HepG2 (cell line): ENCODE results near the gene GDF7. TPM values are rescaled to one million over a fixed set of nuclear protein-coding genes. Genes with fewer than 3 reads are reported as not detected.

Source experiments
- AHR ChIP-seq: IDR thresholded peaks from 2 replicates; pipeline ENCODE4 v1.6.1; 2018; ENCODE audit warnings: missing genetic modification reagents, missing compliant biosample characterization
- CEBPB ChIP-seq: IDR thresholded peaks from 2 replicates; pipeline ENCODE4 v1.6.1; 2011; ENCODE audit warnings: low read depth, low read length, improper control_type of control experiment, borderline replicate concordance
- CEBPG ChIP-seq: IDR thresholded peaks from 2 replicates; pipeline ENCODE4 v1.6.1; 2016
- CREBL2 ChIP-seq: sonication (generic); formaldehyde crosslinking; IDR thresholded peaks from 2 replicates; pipeline ENCODE4 v1.8.1; 2023; ENCODE audit warnings: missing genetic modification reagents, mild to moderate bottlenecking, borderline replicate concordance
- HHEX ChIP-seq: IDR thresholded peaks from 2 replicates; pipeline ENCODE4 v1.6.1; 2016; ENCODE audit warnings: control low read depth
- ISL2 ChIP-seq: sonication (generic); formaldehyde crosslinking; IDR thresholded peaks from 2 replicates; pipeline ENCODE4 v1.5.0; 2020; ENCODE audit warnings: missing genetic modification reagents
- ISX ChIP-seq: sonication (generic); formaldehyde crosslinking; conservative IDR thresholded peaks from 2 replicates; pipeline ENCODE4 v1.5.0; 2020; ENCODE audit warnings: missing genetic modification reagents
- MAZ ChIP-seq, 2 experiments: sonication (generic) in 1 of 2; formaldehyde crosslinking in 1 of 2; IDR thresholded peaks; 2 replicates each; pipeline versions ENCODE4 v1.5.0 to v1.6.1; 2012 to 2020; ENCODE audit warnings: low read depth in 2 of 2, mild to moderate bottlenecking in 2 of 2, borderline replicate concordance in 1 of 2, improper control_type of control experiment in 1 of 2, low read length in 1 of 2, missing genetic modification reagents in 1 of 2, moderate library complexity in 1 of 2
- NFYC ChIP-seq: IDR thresholded peaks from 2 replicates; pipeline ENCODE4 v1.6.1; 2016; ENCODE audit warnings: missing genetic modification reagents, missing compliant biosample characterization
- SPEN ChIP-seq: sonication (generic); formaldehyde crosslinking; IDR thresholded peaks from 2 replicates; pipeline ENCODE4 v1.5.1; 2020; ENCODE audit warnings: low read depth, mild to moderate bottlenecking, missing genetic modification reagents
- TGIF2 ChIP-seq: IDR thresholded peaks from 2 replicates; pipeline ENCODE4 v1.6.1; 2016; ENCODE audit warnings: control low read depth, missing compliant biosample characterization
- ZBTB46 ChIP-seq: sonication (generic); formaldehyde crosslinking; IDR thresholded peaks from 2 replicates; pipeline ENCODE4 v1.4.0; 2020; ENCODE audit warnings: mild to moderate bottlenecking, missing genetic modification reagents, borderline replicate concordance
- ZMYM2 ChIP-seq: sonication (generic); formaldehyde crosslinking; IDR thresholded peaks from 2 replicates; pipeline ENCODE4 v1.8.0; 2022; ENCODE audit warnings: mild to moderate bottlenecking, missing genetic modification reagents
- ZNF430 ChIP-seq: sonication (generic); formaldehyde crosslinking; IDR thresholded peaks from 2 replicates; pipeline ENCODE4 v1.9.0; 2021; ENCODE audit warnings: mild to moderate bottlenecking, missing genetic modification reagents
- ZNF543 ChIP-seq: sonication (generic); formaldehyde crosslinking; IDR thresholded peaks from 2 replicates; pipeline ENCODE4 v1.4.0; 2020; ENCODE audit warnings: mild to moderate bottlenecking, missing genetic modification reagents
- ZNF619 ChIP-seq: sonication (generic); formaldehyde crosslinking; IDR thresholded peaks from 2 replicates; pipeline ENCODE4 v1.4.0; 2020; ENCODE audit warnings: mild to moderate bottlenecking, missing genetic modification reagents
- ZNF691 ChIP-seq: sonication (generic); formaldehyde crosslinking; IDR thresholded peaks from 2 replicates; pipeline ENCODE4 v1.4.0; 2020; ENCODE audit warnings: missing genetic modification reagents, low read depth, mild to moderate bottlenecking, borderline replicate concordance
- ZNF792 ChIP-seq: IDR thresholded peaks from 2 replicates; pipeline ENCODE4 v1.6.1; 2016
- polyA plus RNA-seq, 8 experiments: library from polyadenylated mRNA; depleted of rRNA in 3 of 8; stranded (reverse) in 7 of 8; unstranded in 1 of 8; fragments of >200 nt; fragmentation: Illumina TruSeq in 4 of 8; extraction: Trizol in 4 of 8; gene quantifications; 2 replicates each; pipeline versions ENCODE4 v1.2.1 to v1.2.3, GENCODE V29; 2011 to 2016; ENCODE audit warnings: low read depth in 4 of 8, missing spikeins in 1 of 8, mixed read lengths in 1 of 8; ENCODE audit not compliant: insufficient read depth in 1 of 8
- total RNA-seq, 5 experiments: library from RNA; depleted of rRNA; stranded (reverse); fragments of >200 nt; fragmentation: Illumina TruSeq; extraction: Trizol; gene quantifications; 2 replicates each; pipeline ENCODE4 v1.2.3, GENCODE V29; 2016; ENCODE audit warnings: low read depth in 1 of 5
- TF ChIP-seq, protein P1 (sequence below): IDR thresholded peaks from 2 replicates; pipeline ENCODE4 v1.6.1; 2018; ENCODE audit warnings: missing genetic modification reagents, mild to moderate bottlenecking, missing compliant biosample characterization
- TF ChIP-seq, protein P2 (sequence below): sonication (generic); formaldehyde crosslinking; IDR thresholded peaks from 2 replicates; pipeline ENCODE4 v1.4.0; 2020; ENCODE audit warnings: mild to moderate bottlenecking, missing genetic modification reagents
- TF ChIP-seq, protein P3 (sequence below): sonication (generic); formaldehyde crosslinking; IDR thresholded peaks from 2 replicates; pipeline ENCODE4 v1.8.1; 2022; ENCODE audit warnings: mild to moderate bottlenecking, missing genetic modification reagents

Gene GDF7
- total and polyA plus RNA-seq, 2 of the 13 experiments (the other 11 are each of a cell fraction or from before 2014, with no cell fraction given) = 1.6 to 15.0 TPM

DNA sequence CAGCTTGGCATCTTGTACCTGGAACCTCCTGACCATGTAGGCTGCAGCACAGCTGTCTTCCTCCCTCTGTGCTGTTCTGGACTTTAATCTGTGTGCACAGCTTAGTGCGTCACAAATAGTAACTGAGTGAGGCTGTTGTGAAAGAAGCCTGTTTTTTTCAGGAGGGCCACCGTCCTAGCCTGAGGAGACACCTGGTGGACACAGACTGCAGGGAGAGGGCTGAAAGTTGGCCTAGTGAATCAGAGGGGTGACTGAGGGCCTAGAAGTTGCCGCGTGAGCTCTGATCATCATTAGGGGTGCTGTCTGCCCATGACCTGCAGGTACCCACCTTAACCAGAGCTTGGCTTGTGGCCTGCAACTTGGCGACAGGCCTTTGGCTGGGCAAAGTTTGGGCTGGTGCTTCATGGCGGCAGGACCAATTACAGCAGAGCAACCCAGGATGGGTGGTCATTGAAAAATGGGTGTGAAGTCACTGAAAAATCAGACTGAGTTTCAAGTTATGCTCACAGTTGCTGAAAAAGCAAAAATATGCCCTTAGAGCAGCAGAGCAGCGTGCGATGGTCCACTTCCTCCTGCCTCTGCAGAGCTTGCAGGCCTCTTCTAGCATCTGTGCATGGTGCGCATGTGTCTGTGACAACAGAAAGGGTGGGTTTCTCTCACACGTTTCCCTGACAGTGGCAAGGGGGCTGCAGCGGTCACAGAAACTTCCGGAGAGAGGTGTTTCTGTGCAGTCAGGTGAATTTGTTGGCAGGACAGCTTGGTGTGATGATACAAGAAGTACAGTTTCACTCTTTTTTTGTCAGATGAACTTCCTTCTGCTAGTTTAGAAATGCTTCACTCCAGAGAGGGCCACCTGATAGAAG, 9.6 kb downstream of the GDF7 start (continued):
- TF ChIP-seq, protein P1, sequence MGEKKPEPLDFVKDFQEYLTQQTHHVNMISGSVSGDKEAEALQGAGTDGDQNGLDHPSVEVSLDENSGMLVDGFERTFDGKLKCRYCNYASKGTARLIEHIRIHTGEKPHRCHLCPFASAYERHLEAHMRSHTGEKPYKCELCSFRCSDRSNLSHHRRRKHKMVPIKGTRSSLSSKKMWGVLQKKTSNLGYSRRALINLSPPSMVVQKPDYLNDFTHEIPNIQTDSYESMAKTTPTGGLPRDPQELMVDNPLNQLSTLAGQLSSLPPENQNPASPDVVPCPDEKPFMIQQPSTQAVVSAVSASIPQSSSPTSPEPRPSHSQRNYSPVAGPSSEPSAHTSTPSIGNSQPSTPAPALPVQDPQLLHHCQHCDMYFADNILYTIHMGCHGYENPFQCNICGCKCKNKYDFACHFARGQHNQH (CRISPR knock-in tag) = peak; percentile 97; the same call in 1 of the 2 replicates
- TF ChIP-seq CREBL2 (peak; percentile 93; the same call in 1 of the 2 replicates), ZNF691 (CRISPR knock-in tag) (peak; percentile 98), AHR (CRISPR knock-in tag) (0 out of 2 replicates have a peak, but pooled peaks have one; percentile 25), CEBPB (peak; percentile 98), ZNF430 (CRISPR knock-in tag) (peak; percentile 83; the same call in 1 of the 2 replicates), ISX (no peak), ZBTB46 (CRISPR knock-in tag) (no peak), TGIF2 (CRISPR knock-in tag) (peak; percentile 93), HHEX (peak; percentile 73; the same call in 1 of the 2 replicates), ZNF792 (CRISPR knock-in tag) (peak; percentile 98), MAZ (IDR thresholded peaks at IDR 0.05; ENCODE audit: borderline replicate concordance, low read depth, low read length) (peak; percentile 48; the same call in 1 of the 2 replicates), MAZ (CRISPR knock-in tag; IDR thresholded peaks at IDR 0.05; ENCODE audit: low read depth) (peak; percentile 76), SPEN (CRISPR knock-in tag) (peak; percentile 89), ZNF619 (CRISPR knock-in tag) (peak; percentile 75), ZMYM2 (0 out of 2 replicates have a peak, but pooled peaks have one; percentile 29), ISL2 (CRISPR knock-in tag) (peak; percentile 84), NFYC (peak; percentile 47; the same call in 1 of the 2 replicates), CEBPG (CRISPR knock-in tag) (peak; percentile 99), ZNF543 (CRISPR knock-in tag) (no peak)
- TF ChIP-seq, protein P2, sequence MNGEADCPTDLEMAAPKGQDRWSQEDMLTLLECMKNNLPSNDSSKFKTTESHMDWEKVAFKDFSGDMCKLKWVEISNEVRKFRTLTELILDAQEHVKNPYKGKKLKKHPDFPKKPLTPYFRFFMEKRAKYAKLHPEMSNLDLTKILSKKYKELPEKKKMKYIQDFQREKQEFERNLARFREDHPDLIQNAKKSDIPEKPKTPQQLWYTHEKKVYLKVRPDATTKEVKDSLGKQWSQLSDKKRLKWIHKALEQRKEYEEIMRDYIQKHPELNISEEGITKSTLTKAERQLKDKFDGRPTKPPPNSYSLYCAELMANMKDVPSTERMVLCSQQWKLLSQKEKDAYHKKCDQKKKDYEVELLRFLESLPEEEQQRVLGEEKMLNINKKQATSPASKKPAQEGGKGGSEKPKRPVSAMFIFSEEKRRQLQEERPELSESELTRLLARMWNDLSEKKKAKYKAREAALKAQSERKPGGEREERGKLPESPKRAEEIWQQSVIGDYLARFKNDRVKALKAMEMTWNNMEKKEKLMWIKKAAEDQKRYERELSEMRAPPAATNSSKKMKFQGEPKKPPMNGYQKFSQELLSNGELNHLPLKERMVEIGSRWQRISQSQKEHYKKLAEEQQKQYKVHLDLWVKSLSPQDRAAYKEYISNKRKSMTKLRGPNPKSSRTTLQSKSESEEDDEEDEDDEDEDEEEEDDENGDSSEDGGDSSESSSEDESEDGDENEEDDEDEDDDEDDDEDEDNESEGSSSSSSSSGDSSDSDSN (CRISPR knock-in tag) = peak; percentile 90
- TF ChIP-seq, protein P3, sequence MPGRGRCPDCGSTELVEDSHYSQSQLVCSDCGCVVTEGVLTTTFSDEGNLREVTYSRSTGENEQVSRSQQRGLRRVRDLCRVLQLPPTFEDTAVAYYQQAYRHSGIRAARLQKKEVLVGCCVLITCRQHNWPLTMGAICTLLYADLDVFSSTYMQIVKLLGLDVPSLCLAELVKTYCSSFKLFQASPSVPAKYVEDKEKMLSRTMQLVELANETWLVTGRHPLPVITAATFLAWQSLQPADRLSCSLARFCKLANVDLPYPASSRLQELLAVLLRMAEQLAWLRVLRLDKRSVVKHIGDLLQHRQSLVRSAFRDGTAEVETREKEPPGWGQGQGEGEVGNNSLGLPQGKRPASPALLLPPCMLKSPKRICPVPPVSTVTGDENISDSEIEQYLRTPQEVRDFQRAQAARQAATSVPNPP (CRISPR knock-in tag) = peak; percentile 84; the same call in 1 of the 2 replicates
